Subcutaneous abdominal adipose tissue (tissue), 5 donors: ENCODE measurements around the gene CD8A.

Source experiments
- H3K27ac ChIP-seq: one replicate; pipeline ENCODE4 v1.7.0; 2013; ENCODE audit warnings: low read depth, mild to moderate bottlenecking, inconsistent platforms, low read length, moderate library complexity
- H3K27me3 ChIP-seq, 5 donors: one replicate each; pipeline ENCODE4 v1.7.0; 2013; ENCODE audit warnings: low read length in 5 of 5, inconsistent platforms in 1 of 5; ENCODE audit not compliant: control insufficient read depth in 5 of 5, insufficient read depth in 4 of 5
- H3K36me3 ChIP-seq, 5 donors: one replicate each; pipeline ENCODE4 v1.7.0; 2013; ENCODE audit warnings: low read length in 5 of 5; ENCODE audit not compliant: control insufficient read depth in 5 of 5, insufficient read depth in 5 of 5
- H3K4me1 ChIP-seq, 5 donors: one replicate each; pipeline ENCODE4 v1.7.0; 2013; ENCODE audit warnings: low read length in 5 of 5, mild to moderate bottlenecking in 3 of 5, moderate library complexity in 1 of 5; ENCODE audit not compliant: control insufficient read depth in 5 of 5, insufficient read depth in 5 of 5
- H3K4me3 ChIP-seq, 5 donors: one replicate each; pipeline ENCODE4 v1.7.0; 2013; ENCODE audit warnings: low read length in 5 of 5, low read depth in 1 of 5
- H3K9ac ChIP-seq, 5 donors: one replicate each; pipeline ENCODE4 v1.7.0; 2013; ENCODE audit warnings: low read length in 5 of 5, mild to moderate bottlenecking in 4 of 5, moderate library complexity in 3 of 5
- H3K9me3 ChIP-seq, 5 donors: one replicate each; pipeline ENCODE4 v1.7.0; 2013; ENCODE audit warnings: low read length in 5 of 5; ENCODE audit not compliant: control insufficient read depth in 5 of 5
- donor health status: healthy.
- donor health status: healthy.
- donor health status: healthy.
- donor health status: healthy.
- donor health status: healthy.

Gene CD8A

GRCh38 chr2:86781363-86781762 is 9.3 kb downstream of the CD8A start:
- H3K27ac ChIP-seq = no peak overlapping the region
- peaks cover 1 to 8% (median 3%) of the 10 kb centered on the region in 5 donors for H3K36me3 ChIP-seq
- H3K9me3 ChIP-seq = no peaks in the 10 kb centered on the region
- peaks cover 0 to 3% (median 0%) of the 10 kb centered on the region in 5 donors for H3K27me3 ChIP-seq
- no peak overlapping the region for H3K4me3 ChIP-seq
- H3K9ac ChIP-seq = no peak overlapping the region
- H3K4me1 ChIP-seq = peaks cover 0 to 13% (median 6%) of the 10 kb centered on the region in 5 donors

GRCh38 chr2:86779971-86780370 is 10.7 kb downstream of the CD8A start:
- no peak overlapping the region for H3K27ac ChIP-seq
- no peak overlapping the region for H3K4me3 ChIP-seq
- H3K9ac ChIP-seq = no peak overlapping the region
- H3K36me3 ChIP-seq = peaks cover 10 to 20% (median 12%) of the 10 kb centered on the region in 5 donors
- H3K9me3 ChIP-seq = no peaks in the 10 kb centered on the region
- no peaks in the 10 kb centered on the region for H3K27me3 ChIP-seq
- peaks cover 0 to 13% (median 6%) of the 10 kb centered on the region in 5 donors for H3K4me1 ChIP-seq

- Histone ChIP-seq H3K27ac (no peak overlapping the region), H3K36me3 (peaks cover 17 to 29% (median 21%) of the 10 kb centered on the region in 5 donors), H3K27me3 (no peaks in the 10 kb centered on the region), H3K4me1 (peaks cover 0 to 13% (median 6%) of the 10 kb centered on the region in 5 donors), H3K4me3 (no peak overlapping the region), H3K9me3 (no peaks in the 10 kb centered on the region), H3K9ac (no peak overlapping the region)
Observed at GRCh38 chr2:86778957-86779356, 11.8 kb downstream of the CD8A start.

GRCh38 chr2:86776532-86776931 is 14.2 kb downstream of the CD8A start:
- Histone ChIP-seq H3K4me3 (no peak overlapping the region), H3K4me1 (peaks cover 0 to 6% (median 4%) of the 10 kb centered on the region in 5 donors), H3K36me3 (peaks cover 25 to 49% (median 37%) of the 10 kb centered on the region in 5 donors), H3K9ac (no peak overlapping the region), H3K9me3 (no peaks in the 10 kb centered on the region), H3K27me3 (no peaks in the 10 kb centered on the region), H3K27ac (no peak overlapping the region)

- Histone ChIP-seq H3K36me3 (peaks cover 28 to 60% (median 48%) of the 10 kb centered on the region in 5 donors), H3K4me3 (no peak overlapping the region), H3K9ac (no peak overlapping the region), H3K9me3 (no peaks in the 10 kb centered on the region), H3K27me3 (no peaks in the 10 kb centered on the region), H3K27ac (no peak overlapping the region), H3K4me1 (no peaks in the 10 kb centered on the region)
Observed at GRCh38 chr2:86775338-86775737, 15.4 kb downstream of the CD8A start.

- no peak overlapping the region for H3K4me3 ChIP-seq
- H3K9ac ChIP-seq = no peak overlapping the region
- H3K27ac ChIP-seq = no peak overlapping the region
- H3K27me3 ChIP-seq = no peaks in the 10 kb centered on the region
- H3K9me3 ChIP-seq = no peaks in the 10 kb centered on the region
- peaks cover 0 to 3% (median 0%) of the 10 kb centered on the region in 5 donors for H3K4me1 ChIP-seq
- H3K36me3 ChIP-seq = peaks cover 31 to 65% (median 53%) of the 10 kb centered on the region in 5 donors
Observed at GRCh38 chr2:86774862-86775261, 15.9 kb downstream of the CD8A start.

- H3K4me1 ChIP-seq = peaks cover 0 to 13% (median 8%) of the 10 kb centered on the region in 5 donors
- H3K4me3 ChIP-seq = no peak overlapping the region
- H3K9me3 ChIP-seq = no peaks in the 10 kb centered on the region
- H3K36me3 ChIP-seq = peaks cover 31 to 75% (median 61%) of the 10 kb centered on the region in 5 donors
- H3K27ac ChIP-seq = no peak overlapping the region
- H3K9ac ChIP-seq = no peak overlapping the region
- no peaks in the 10 kb centered on the region for H3K27me3 ChIP-seq
Observed at GRCh38 chr2:86772611-86773010, 18.1 kb downstream of the CD8A start.

GRCh38 chr2:86770816-86771301 is 19.9 kb downstream of the CD8A start:
- no peaks in the 10 kb centered on the region for H3K9me3 ChIP-seq
- H3K9ac ChIP-seq = no peak overlapping the region
- H3K27me3 ChIP-seq = no peaks in the 10 kb centered on the region
- peaks cover 0 to 13% (median 8%) of the 10 kb centered on the region in 5 donors for H3K4me1 ChIP-seq
- peaks cover 28 to 68% (median 62%) of the 10 kb centered on the region in 5 donors for H3K36me3 ChIP-seq
- no peak overlapping the region for H3K4me3 ChIP-seq
- H3K27ac ChIP-seq = no peak overlapping the region

GRCh38 chr2:86769838-86770237 is 20.9 kb downstream of the CD8A start:
- Histone ChIP-seq H3K9ac (no peak overlapping the region), H3K9me3 (no peaks in the 10 kb centered on the region), H3K4me3 (no peak overlapping the region), H3K36me3 (peaks cover 25 to 62% (median 56%) of the 10 kb centered on the region in 5 donors), H3K4me1 (peaks cover 0 to 13% (median 8%) of the 10 kb centered on the region in 5 donors), H3K27me3 (no peaks in the 10 kb centered on the region), H3K27ac (no peak overlapping the region)

- peaks cover 14 to 51% (median 44%) of the 10 kb centered on the region in 5 donors for H3K36me3 ChIP-seq
- no peak overlapping the region for H3K9ac ChIP-seq
- H3K4me1 ChIP-seq = peaks cover 0 to 13% (median 8%) of the 10 kb centered on the region in 5 donors
- H3K9me3 ChIP-seq = no peaks in the 10 kb centered on the region
- H3K27me3 ChIP-seq = no peaks in the 10 kb centered on the region
- no peak overlapping the region for H3K4me3 ChIP-seq
- no peak overlapping the region for H3K27ac ChIP-seq
Observed at GRCh38 chr2:86768189-86768949, 22.3 kb downstream of the CD8A start.
